ENCODE measurements around the gene RASSF10. TPM values are rescaled to one million over a fixed set of nuclear protein-coding genes. Genes with fewer than 3 reads are reported as not detected.

RASSF10 gene
- total and polyA plus RNA-seq, 12 donors: 0.12 to 1.3 (median 0.28) TPM; not detected in 1

DNA sequence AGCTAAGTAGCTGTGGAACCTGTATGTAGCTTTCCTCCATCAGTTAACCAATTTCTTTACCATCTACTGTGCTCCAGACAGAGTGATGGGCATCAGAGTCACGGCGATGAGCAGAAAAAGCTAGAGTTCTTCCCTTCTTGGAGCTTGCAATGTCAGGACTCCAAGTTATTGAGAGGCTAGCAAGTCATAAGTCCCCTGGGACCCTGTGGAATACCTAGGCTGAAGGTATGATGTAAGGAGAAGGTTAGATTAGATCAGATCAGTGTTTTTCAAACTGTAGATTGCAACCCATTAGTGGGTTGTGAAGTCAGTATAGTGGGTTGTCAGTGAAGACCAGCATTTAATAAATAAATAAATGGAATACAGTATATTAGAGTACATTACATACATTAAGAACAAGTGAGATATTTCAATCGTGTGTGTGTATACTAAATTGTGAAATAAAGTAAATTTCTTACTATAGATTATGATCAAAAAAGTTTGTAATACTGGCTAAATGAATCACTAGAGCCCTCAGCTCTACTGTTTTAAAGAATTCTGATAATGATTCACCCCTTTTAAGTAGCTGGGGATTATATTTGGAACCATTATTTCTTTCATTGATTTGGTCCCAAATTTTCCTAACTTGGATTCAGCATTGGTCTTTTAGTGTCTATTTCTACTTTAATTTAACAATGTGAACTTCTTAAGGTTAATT lies 52.3 kb downstream of the RASSF10 start:
- Histone ChIP-seq H3K27me3 (peaks cover 0 to 15% (median 6%) of the 10 kb centered on the region in 7 donors), H3K27ac (no peak overlapping the region), H3K4me1 (no peaks in the 10 kb centered on the region), H3K4me3 (no peak overlapping the region), H3K36me3 (no peaks in the 10 kb centered on the region), H3K9me3 (no peaks in the 10 kb centered on the region)
- TF ChIP-seq, protein P1, sequence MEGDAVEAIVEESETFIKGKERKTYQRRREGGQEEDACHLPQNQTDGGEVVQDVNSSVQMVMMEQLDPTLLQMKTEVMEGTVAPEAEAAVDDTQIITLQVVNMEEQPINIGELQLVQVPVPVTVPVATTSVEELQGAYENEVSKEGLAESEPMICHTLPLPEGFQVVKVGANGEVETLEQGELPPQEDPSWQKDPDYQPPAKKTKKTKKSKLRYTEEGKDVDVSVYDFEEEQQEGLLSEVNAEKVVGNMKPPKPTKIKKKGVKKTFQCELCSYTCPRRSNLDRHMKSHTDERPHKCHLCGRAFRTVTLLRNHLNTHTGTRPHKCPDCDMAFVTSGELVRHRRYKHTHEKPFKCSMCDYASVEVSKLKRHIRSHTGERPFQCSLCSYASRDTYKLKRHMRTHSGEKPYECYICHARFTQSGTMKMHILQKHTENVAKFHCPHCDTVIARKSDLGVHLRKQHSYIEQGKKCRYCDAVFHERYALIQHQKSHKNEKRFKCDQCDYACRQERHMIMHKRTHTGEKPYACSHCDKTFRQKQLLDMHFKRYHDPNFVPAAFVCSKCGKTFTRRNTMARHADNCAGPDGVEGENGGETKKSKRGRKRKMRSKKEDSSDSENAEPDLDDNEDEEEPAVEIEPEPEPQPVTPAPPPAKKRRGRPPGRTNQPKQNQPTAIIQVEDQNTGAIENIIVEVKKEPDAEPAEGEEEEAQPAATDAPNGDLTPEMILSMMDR (IDR thresholded peaks at IDR 0.05): no peak
- no peak for DNase-seq
- WGBS, 2 donors: 81 to 82% methylated on average over 3 of the region's 3 CpGs
- ATAC-seq: no peak
- intact Hi-C loops (cut with DNase I): no loop called here
